Measurements from ENCODE around the gene NELL1.

GRCh38 chr11:20623252-20623651, 46.1 kb upstream of the NELL1 start:
- no peak for TF ChIP-seq TARDBP (IDR thresholded peaks at IDR 0.05)
- TF ChIP-seq SP1 (IDR thresholded peaks at IDR 0.05): no peak
- TF ChIP-seq BHLHE40 (IDR thresholded peaks at IDR 0.05; ENCODE audit: borderline replicate concordance): no peak
- TF ChIP-seq FOXK2 (IDR thresholded peaks at IDR 0.05): no peak
- TF ChIP-seq SUZ12 (IDR thresholded peaks at IDR 0.05): no peak
- no peak for TF ChIP-seq NFRKB (IDR thresholded peaks at IDR 0.05)
- TF ChIP-seq FOXM1 (IDR thresholded peaks at IDR 0.05; ENCODE audit: borderline replicate concordance): no peak
- no peak for TF ChIP-seq ARNT (IDR thresholded peaks at IDR 0.05)
- no peak for TF ChIP-seq PKNOX1 (IDR thresholded peaks at IDR 0.05)
- no peak for TF ChIP-seq FOXA1 (IDR thresholded peaks at IDR 0.05)
- no peak for TF ChIP-seq CTBP1 (IDR thresholded peaks at IDR 0.05; ENCODE audit: borderline replicate concordance)

Data from HEK293T (cell line).